GM19328 (cell line): ENCODE data around the gene GABBR2.

Experiments
- ATAC-seq: cut with Tn5 transposase; IDR thresholded peaks from one replicate; pipeline ENCODE4 v1.9.1; 2021; ENCODE audit warnings: mild to moderate bottlenecking, moderate library complexity; ENCODE audit not compliant: unreplicated experiment

GABBR2 gene

GRCh38 chr9:98247831-98248657, 460.7 kb downstream of the GABBR2 start:
- ATAC-seq = no peak

GRCh38 chr9:98242426-98242825, 466.3 kb downstream of the GABBR2 start:
- no peak for ATAC-seq

DNA sequence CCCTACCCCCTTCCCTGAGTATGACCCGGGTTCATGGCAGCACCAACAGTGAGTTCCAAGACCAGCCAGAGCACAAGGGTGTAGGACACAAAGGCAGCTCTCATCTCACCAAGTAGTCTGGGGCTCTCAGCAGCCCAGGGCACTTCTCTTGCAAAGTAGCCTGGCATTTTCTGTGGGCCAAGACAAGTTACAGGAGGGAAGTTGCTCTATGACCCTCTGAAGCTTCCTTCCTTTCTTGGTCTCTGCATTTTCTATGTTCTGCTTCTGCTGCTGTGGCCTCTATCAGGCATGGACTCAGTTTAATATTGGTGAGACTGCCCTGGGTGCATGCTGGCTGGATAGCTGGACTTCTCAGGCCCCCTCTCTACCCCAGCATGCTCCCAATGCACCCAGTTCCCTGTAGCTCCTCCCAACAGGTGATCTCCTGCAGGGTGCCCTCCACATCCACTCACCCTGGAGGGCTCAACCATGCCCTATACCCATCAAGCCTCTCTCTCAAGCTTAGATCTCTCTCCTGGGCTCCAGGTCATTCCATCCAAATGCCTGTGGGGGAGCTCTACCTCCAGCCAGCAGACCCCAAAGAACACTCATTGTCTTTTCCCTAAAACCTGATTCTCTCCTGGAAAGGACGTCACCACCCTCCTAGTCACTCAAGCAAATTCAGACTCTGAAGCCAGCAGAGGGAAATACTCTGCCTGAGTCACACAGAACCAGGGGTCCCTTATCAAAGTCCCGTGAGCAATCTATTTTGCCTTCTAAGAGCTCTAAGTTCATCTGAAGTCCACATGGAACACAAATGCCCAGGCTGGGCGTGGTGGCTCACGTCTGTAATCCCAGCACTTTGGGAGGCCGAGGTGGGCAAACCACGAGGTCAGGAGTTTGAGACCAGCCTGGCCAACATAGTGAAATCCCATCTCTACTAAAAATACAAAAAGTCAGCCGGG, 467.1 kb downstream of the GABBR2 start:
- no peak for ATAC-seq

- no peak for ATAC-seq
Observed at GRCh38 chr9:98240475-98240874, 468.3 kb downstream of the GABBR2 start.
